CD4-positive, alpha-beta T cell treated with Interleukin-17A for 1 hour (primary cell): ENCODE data around the gene GFPT2.

Source experiments
- DNase-seq: peaks from one replicate; pipeline ENCODE4 v3.0.0-alpha.2; 2020

The GFPT2 gene

DNA sequence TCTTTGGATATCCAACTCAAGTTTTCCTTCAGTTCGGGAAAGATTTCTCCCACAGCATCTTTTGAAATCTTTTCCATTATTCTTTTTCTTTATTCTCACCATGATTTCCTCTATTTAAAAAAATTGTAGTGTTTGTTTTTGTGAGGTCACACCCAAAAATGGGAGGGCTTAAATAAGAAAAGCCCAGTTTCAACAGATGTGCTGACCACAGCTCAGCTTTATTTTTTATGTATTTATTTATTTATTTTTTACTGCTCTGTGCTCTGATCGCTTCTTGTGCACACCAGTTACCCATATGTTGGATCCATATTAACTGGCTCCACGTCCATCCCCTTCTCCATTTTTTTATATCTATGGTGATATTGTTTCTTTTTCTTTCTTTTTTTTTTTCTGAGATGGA lies 20.3 kb downstream of the GFPT2 start:
- DNase-seq: no peak

DNA sequence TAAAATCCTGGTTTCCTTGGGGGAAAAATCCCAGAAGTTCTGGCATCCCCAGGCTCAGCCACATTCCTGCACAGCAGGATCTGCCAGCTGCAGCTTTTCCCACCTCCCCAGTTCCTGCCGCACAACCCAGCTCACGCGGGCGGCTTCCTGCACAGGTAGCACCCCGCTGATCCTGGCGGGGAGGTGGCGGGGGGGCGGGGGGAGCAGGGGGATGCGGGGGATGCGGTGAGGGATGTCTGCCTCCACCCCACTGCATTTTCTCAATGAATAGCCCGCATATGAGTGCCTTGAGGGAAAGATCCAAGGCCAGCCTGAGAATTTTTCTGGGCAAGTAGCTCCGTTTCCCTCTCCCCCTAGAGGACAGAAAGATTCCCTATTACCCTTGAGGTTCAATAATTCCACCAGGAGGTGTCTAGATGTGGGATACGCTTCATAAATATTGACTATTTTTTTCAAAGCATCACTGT lies 21.1 kb downstream of the GFPT2 start:
- DNase-seq: no peak

DNA sequence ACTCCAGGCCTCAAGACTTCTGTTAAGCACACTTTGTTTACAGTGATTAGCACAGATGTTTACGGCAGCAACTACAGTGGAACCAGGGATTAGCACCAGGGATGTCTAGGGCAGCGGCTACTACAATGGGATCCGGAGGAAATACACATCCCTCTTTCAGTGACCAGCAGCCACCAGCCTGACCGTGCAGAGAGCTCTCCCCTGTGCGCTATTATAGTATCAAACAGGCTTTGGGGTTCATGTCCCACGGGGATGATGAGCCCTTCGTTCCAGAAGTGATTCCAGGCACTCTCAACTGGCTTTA lies 21.5 kb downstream of the GFPT2 start:
- DNase-seq: no peak

DNA sequence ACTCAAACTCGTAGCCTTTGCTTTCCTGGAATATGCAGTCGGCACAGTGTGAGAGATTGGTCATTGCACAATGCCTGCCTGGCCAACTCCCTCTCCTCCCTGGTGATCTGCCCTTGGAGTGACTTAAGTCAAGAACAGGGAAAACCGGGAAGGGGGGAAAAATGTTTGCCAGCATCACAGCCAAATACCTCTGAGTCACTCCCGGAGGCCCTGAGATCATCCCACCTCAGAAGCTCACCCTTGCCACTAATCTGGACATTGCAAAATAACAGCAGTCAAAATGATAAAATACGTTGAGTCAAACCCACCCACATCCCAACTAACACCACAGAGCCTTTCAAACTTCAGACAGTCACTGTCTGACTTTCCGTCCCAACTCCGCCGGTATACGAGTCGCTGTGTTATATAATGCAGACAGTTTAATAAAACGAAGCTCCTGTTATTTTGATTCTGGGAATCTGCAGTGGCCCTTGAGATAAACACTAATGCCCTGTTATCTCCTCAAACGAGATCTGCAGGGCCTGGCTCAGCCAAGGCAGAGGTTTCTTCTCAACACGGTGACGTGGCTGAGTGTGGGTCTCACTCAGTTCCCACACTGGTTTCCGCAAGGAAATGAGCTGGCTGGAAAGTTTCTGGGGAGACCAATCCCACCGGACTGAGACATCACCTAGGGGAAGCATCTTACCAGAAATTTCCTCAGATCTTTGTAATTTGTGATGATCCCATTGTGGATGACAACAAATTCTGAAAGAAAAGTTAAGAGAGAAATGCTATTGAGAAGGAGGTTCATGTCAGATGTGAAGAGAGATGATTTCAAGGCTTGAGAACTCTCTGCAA lies 22.1 kb downstream of the GFPT2 start:
- DNase-seq: no peak

DNA sequence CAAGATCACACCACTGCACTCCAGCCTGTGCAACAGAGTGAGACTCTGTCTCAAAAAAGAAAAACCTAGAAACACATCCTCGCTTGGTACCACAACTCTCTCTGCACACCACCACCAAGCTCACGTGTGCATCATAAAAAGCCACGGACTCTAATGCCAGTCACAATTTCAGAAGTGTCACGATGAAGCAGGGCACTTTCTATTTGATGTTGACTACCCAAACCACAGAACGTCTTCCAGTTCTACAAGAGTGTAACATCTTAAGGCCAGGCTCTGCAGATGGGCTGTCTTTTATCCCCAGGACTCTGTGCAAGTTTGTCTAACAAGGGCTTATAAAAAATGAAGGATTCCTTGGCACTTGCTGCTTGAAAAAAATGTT lies 22.9 kb downstream of the GFPT2 start:
- no peak for DNase-seq

DNA sequence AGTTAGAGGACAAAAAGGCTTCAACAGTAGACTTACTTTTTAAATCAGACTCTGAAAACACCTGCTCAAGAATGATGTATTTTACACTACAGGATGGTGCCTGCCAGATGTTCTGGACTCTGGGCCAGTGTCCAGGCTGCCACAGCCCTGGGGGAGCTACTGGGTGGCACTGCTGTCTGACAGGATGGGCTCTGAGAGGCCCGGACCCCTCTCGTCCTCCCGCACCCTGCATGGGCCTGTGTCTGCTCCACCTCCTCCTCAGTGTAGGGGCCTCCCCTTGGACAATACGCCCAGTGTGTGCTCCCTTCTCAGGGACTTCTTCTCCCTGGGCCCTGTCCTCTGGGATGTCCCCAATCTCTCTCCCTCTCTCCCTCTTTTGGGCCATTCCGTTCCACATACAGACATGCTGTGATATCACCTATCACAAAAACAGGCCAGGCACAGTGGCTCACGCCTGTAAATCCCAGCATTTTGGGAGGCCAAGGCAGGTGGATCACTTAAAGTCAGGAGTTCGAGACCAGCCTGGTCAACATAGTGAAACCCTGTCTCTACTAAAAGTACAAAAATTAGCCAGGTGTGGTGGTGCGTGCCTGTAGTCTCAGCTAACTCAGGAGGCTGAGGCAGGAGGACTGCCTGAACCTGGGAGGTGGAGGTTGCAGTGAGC lies 23.4 kb downstream of the GFPT2 start:
- DNase-seq: no peak

DNA sequence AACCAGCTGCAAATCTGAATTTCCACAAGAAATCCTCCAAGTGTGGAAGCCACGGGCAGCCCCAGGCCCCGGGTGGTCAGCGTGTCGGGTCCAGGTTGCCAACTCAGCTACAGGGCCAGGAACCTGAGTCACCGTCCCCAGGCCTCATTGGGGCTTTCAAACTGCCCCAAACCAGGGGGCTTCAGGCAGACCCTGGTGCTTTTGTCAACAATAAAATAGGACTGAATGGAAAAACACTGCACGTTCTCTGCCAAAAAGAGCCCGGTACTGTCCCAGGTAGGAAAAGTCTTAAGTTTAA lies 24.0 kb downstream of the GFPT2 start:
- no peak for DNase-seq

DNA sequence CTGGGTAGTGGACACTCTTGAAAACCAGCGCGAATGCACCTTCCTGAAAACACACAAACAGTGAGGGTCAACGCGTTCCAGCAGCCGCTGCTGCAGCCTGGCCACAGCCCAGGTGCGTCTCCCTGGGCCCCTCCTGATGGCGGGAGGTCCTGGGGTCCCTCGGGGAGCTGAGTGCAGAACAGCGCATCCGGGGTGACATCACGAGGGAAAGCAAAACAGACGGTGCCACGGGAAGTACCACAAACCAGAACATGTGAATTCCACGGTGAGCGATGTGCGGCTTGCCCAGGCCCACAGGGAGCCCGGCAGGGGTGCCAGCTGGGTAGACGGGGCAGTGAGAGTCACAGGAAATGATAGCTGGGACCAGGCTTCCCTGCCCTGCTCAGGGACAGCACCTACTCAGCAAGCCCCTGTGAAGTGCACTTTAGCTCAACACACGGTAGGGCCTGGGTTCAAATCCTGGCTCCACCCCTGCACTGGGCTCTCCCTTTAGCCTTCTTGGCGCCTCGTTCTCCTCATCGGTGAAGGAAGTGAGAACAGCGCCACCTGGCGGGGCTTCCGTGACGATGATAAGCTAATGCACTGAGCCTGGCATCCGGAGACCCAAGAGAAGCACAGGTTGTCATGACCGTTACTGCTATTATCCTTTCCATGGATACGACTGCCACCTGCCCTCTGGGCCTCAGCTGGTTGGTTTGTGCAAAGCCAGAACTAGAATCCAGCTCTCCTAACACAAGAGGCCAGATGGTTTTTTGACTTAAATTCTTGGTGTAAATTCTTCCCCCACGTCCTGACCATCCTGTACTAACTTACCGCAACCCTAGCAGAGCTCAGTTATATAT lies 24.6 kb downstream of the GFPT2 start:
- DNase-seq: peak; percentile 84

DNA sequence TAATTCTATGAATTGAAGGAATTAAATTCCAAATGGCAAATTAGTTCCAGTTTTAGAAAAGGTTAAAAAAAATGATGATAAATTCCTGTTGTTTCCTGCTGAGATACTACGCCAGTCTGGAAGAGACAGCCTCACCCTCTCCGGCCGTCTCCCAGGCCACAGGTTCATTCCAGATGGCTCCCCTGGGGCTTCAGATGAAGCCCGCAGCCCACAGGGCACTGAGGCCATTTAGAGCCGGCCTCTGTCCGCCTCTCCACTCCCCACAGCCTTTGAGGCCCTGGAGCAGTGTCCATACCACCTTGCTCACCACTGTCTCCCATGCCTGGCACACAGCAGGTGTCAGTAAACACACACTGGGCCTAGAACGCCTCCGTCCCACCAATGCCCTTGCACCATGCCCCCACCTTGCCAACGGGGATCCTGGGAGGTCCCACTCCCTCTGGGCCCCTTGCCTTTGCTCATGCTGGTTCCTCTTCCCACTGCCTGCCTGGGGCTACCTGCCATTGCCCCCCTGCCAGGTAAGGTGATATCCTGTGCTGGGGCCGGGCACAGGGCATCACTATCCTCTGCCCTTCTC lies 26.1 kb downstream of the GFPT2 start:
- no peak for DNase-seq

DNA sequence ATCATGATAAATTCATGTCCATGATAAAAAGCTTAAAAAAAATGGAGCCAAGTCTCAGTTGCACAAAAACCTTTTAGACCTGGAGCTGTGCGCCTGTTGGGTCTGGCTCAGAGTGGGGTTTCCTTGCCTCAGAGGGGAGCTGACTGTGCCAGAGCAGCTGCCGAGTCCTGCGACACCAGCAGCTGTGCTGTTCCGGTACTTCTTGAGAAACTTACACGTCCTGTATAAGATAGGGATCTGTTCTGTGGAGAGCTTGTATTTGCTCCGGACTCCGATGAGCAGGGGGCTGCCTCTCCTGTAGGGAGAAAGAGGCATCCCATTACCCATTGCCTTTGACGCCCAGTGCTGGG lies 28.6 kb downstream of the GFPT2 start:
- DNase-seq: no peak

DNA sequence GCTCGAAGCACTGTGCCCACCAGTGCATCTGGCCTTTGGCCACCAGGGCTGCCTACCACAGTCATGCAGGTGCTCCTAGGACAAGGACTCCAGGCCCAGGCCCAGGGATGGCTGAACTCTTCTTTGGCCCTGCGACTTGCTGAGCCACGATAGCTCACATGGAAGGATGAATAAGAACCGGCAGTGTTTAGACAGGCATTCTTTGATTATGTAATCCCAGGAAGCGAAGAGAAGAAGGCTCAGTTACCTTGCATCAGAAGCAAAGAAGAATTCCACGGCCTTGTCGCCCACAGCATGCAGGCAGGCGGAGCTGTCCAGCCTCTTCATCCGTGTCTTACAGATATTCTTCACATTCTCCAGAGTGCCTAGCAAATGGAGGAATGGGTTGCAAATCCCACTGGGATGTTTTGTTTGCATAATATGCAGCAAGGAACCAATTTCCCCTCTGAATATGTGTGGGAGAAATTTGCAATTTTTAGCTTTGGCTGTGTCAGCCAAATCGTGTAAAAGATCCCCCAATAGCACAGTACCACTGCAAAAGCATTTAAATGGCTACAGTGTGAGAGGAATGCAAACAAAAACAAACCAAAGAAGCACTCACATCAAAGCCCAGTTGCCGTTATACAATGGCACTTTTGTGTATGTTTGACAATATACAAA lies 29.1 kb downstream of the GFPT2 start:
- no peak for DNase-seq

DNA sequence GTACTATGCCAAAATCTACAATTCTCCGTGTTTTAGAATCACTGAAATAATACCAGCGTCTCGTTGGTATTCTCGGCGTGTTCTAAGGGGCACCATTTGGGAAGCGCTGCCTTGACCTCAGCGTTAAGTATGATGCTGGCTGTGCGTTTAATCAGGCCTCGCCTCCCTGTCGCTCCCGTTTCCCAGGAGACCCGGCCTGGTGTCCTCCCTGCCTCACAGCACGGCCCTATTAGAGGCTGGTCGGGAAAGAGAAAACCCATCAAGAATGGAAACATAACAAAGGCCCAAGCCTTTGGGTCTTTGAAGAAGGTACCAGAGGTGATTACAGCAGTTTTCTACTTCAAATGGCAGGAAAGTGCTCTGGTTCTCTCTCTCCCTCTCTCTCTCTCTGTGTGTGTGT lies 30.0 kb downstream of the GFPT2 start:
- no peak for DNase-seq

DNA sequence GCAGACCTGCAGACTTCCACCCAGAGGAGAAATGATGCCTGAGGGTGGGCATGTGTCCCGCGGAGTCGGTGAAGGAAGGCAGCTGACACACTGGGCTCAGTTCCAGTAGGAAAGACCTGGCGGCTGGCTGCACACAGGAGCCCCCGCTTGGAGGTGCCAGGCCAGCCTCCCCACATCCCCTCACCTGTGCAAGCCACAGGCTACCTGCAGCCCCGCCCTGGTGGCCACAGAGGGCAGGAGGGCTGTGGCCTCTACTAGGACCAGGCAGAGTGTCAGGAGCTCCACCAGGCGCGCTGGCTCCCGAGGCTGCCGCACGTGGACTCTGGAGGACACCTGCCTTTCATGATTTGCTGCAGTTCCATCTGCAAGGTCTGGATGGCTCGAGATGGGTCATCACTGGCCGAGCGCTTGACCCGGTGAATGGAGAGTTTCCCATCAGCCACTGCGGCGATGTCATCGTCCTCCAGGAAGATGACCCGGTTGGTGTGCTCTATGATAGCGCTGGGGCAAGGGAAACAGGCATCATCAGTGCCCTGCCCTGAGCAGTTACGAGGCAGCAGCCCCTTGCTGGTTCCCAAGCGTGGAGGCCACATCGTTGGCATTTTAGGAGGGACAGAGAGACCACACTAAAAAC lies 34.6 kb downstream of the GFPT2 start:
- no peak for DNase-seq

DNA sequence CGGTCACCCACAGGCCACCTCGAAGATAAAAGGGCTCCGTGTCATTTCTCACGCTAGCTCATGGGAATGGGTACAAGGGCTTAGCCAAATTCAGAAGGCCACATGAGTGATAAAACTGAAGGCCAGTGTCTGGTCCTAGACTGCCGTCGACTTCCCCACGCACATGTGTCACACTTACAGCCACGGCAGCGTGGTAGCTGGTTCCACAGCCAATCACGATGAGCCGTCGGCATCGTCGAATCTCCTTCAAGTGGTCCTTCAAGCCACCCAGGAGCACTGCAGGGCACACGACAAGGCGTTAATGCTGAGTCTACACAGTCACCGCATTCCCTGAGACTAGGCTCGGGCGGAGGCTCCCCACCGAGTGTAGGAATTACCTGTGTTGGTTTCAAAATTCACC lies 36.5 kb downstream of the GFPT2 start:
- no peak for DNase-seq

DNA sequence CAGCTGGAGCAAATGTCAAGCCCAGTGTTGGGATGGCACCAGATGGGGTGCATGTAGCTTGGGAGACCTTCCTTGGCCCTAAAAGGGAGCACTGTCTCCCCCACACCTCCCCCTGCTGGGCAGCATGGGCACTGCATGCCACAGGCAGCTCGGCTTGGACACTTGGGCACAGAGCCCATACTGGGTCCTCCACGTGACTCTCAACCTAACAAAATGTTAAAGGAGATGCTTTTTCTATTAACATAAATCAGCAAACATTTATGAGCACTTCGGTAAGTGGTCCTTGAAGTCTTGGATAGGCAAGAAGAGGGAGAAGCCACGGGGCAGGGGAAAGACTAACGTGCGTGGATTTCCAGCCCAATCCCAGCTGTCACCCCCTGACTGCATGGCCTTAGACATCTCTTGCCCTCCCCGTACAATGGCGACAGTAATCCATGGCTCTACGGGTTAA lies 37.3 kb downstream of the GFPT2 start:
- DNase-seq: peak; percentile 79

DNA sequence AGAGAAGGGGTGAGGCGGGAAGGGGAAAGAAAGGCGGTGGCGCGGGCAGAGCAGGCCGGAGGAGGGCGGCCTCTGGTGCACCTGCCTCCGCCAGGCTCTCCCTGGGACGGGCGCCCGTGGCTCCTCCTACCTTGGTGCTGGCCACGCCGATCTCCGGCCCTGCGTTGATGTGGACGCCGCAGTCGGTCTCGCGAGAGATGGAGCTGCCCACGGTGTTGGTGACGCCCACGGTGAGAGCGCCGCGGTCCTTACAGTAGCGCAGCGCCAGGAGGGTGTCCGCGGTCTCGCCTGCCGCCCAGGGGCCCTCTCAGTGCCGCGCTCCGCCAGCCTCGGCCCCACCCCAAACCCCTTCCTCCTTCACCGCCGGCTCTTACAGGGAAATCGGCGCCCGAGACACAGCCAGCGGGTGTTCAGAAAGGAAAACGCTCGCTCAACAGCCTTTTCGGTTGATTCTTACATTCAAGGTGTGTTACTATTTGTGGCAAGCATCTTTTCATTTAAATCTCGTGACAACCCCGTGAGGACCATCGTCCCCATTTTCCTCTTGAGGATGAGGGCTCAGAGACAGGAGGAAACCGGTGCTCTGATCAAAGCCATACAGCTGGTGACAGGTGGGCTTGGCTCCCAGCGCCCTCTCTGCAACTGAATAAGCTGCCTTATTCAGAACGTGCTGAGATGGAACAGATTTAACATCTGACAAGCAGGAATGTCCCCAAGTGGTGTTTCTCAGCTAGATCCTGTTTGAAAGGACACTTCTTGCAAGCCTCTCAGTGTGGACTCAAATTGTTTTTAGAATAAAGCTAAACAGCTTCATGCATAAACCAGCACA lies 39.2 kb downstream of the GFPT2 start:
- DNase-seq: peak; percentile 60

DNA sequence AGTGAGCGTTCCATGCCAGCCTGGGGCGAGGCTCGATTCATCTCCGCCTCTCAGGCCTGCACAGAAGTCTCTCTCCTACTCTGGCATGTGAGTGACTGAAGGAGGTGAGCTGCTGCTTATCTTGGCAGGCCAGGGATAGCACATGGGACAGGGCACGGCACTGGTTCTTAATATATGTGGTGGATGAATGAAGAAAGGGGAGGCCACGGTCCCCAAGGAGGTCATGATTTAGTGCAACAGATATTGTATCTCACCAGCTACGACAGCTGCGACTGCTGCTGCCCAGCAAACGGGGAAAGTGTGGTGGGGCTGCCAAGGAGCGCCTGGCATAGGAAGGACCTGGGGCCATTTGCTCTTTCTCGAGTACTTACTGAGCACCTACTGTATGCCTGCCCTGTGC lies 41.9 kb downstream of the GFPT2 start:
- DNase-seq: no peak

DNA sequence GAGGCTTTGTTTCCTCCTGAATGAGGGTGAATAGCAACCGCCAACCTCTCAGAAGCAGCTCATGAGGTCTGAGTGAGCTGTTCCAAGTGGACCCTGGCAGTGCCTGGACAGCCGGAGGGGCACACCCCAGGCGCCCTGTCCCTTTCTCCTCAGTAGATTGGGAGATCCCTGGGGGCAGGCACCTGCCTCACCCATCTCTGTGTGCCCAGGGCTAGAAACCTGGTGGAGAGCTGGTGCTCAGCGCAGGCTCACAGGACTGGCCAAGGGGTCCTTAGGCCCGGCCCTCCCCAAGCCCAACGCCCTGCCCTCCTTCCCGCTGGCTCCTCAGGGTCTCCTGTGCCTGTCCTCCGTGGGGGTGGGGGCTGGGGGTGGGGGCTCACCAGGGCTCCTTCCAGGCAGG lies 46.3 kb downstream of the GFPT2 start:
- no peak for DNase-seq

DNA sequence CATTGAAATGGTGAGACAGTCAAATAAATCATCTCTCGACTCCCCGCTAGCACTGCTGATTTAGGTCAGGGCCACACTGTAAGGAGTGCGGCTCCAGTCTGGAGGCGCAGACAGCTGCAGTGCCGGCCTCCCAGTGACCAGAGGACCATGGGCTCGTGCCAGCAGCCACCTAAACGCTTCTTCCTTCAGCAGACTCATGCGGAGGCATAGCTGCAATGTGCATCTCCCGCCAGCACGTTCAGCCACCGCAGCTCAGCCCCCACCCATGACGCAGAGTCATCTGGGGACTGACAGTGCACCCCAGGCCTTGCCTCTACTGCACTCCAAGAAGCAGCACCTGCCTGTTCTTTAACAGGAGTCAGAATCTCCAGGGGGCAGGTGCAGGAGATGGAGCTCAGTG lies 47.7 kb downstream of the GFPT2 start:
- DNase-seq: no peak

DNA sequence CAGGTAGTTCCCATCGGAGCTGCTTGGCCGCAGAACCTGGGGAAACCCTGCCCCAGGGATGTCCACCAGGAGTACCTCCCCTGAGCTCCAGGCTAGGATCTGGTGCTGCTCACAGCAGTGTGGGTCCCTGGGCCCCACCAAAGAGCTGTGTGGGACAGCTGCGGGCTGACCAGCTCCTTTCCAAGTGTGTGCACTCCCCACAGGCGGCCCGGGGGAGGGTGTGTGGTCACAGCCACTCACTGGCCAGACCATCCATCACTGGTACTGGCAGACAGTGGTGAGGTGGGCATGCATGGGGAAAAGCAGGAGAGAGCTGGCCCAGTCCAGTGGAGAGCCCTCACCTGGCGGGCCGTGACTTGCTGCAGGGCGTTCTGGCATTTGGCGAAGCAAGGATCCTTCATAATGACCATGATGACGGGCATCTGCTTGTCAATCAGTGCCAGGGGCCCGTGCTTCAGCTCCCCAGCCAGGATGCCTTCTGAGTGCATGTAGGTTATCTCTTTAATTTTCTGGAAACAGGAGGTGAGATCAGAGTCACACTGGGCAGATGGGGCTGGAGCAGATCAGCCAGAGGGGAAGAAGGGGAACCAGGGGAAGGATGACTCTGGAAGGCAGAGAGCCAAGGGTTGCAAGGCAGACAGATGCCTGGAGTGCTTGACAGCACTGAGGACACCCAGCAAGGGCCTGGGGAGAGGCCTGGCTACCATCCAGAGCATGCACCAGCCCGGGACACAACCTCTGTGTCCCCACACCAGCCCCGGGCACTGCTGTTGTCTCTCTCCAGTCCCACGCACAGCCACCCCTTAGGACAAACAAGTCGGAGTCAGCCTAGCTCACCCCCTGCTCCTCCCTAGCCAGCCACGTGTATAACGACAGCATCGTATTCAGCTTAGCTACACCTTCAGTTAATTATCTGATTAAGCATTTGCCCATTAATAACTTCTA lies 48.4 kb downstream of the GFPT2 start:
- no peak for DNase-seq

DNA sequence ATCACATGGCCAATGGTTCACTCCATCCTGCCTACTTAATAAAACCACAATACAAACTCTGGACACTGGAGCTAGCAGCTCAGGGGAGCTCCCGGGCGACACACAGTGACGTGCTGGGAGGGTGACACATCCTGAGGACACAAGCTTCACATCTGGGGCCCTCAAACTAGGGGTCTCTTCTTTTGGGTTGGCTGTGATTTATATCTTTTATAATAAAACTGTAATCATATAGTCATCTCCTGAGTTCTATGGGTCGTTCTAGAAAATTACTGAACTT lies 49.2 kb downstream of the GFPT2 start:
- DNase-seq: no peak
